GM18870 (cell line): ENCODE results near the gene PTGER1.
"Not testable (repeated sequence)": the region's sequence is repeated elsewhere in the genome, so short reads cannot be mapped to it uniquely, and the experiment has no call there.

Experiments used
- ATAC-seq: cut with Tn5 transposase; IDR thresholded peaks from one replicate; pipeline ENCODE4 v1.9.1; 2021; ENCODE audit warnings: moderate library complexity; ENCODE audit not compliant: unreplicated experiment

PTGER1 gene

GRCh38 chr19:14475251-14476073, at the start of gene PTGER1:
Gene PTGER1, minus strand, starts transcription at chr19:14475354. Its CDS starts 1,034 bp downstream, at chr19:14474320.
- ATAC-seq = no peak

GRCh38 chr19:14520543-14520942, 45.4 kb upstream of the PTGER1 start:
- ATAC-seq = no peak

GRCh38 chr19:14519860-14520407, 44.8 kb upstream of the PTGER1 start:
- ATAC-seq = no peak

- no peak for ATAC-seq
These were observed 44.2 kb upstream of the PTGER1 start for GRCh38 chr19:14519245-14519859.

- peak; percentile 60 for ATAC-seq
These were observed 42.8 kb upstream of the PTGER1 start, which contains the start of gene DNAJB1 for GRCh38 chr19:14517840-14518505. Gene DNAJB1, minus strand, starts transcription at chr19:14518397. Its CDS starts 48 bp downstream, at chr19:14518349.

- ATAC-seq = no peak
These were observed 42.3 kb upstream of the PTGER1 start for GRCh38 chr19:14517446-14517839.

GRCh38 chr19:14516746-14517438, 41.7 kb upstream of the PTGER1 start:
- ATAC-seq = no peak

GRCh38 chr19:14516048-14516534, 40.9 kb upstream of the PTGER1 start:
- ATAC-seq = no peak

GRCh38 chr19:14515501-14516047, 40.4 kb upstream of the PTGER1 start:
- ATAC-seq = no peak

GRCh38 chr19:14514215-14514863, 39.2 kb upstream of the PTGER1 start:
- no peak for ATAC-seq

- ATAC-seq = no peak
These were observed 37.3 kb upstream of the PTGER1 start for GRCh38 chr19:14512406-14512961.

GRCh38 chr19:14511229-14511593, 36.1 kb upstream of the PTGER1 start:
- ATAC-seq = no peak

- ATAC-seq = no peak
These were observed 35.4 kb upstream of the PTGER1 start for GRCh38 chr19:14510311-14511228.

- no peak for ATAC-seq
These were observed 32.8 kb upstream of the PTGER1 start for GRCh38 chr19:14507704-14508542.

- ATAC-seq = no peak
These were observed 30.5 kb upstream of the PTGER1 start for GRCh38 chr19:14505488-14506239.

- ATAC-seq = not testable (repeated sequence)
These were observed 29.4 kb upstream of the PTGER1 start for GRCh38 chr19:14504575-14504974.

- ATAC-seq = no peak
These were observed 28.1 kb upstream of the PTGER1 start for GRCh38 chr19:14503285-14503684.
